ENCODE results near the gene MEX3B.

Gene MEX3B

GRCh38 chr15:82062479-82063454 is 16.9 kb upstream of the MEX3B start:
- no peak overlapping the region for H3K27ac ChIP-seq (ENCODE audit: extremely low read depth, low read depth, low read length)
- no peaks in the 10 kb centered on the region for H3K9me3 ChIP-seq (ENCODE audit: control insufficient read depth, insufficient read depth, low read depth, low read length)
- TF ChIP-seq ZNF664 (tag by site-specific recombination; IDR thresholded peaks at IDR 0.05) (no peak), ZNF426 (tag by site-specific recombination; IDR thresholded peaks at IDR 0.05) (no peak), ZNF112 (tag by site-specific recombination; IDR thresholded peaks at IDR 0.05) (no peak), ZNF302 (tag by site-specific recombination; IDR thresholded peaks at IDR 0.05; ENCODE audit: low read depth) (no peak), MEIS1 (CRISPR knock-in tag; IDR thresholded peaks at IDR 0.05; ENCODE audit: borderline replicate concordance) (no peak), PRDM4 (tag by site-specific recombination; IDR thresholded peaks at IDR 0.05) (no peak), PRDM10 (tag by site-specific recombination; IDR thresholded peaks at IDR 0.05) (no peak), HOXA7 (CRISPR knock-in tag; IDR thresholded peaks at IDR 0.05; ENCODE audit: borderline replicate concordance) (no peak), ZNF248 (tag by site-specific recombination; IDR thresholded peaks at IDR 0.05) (no peak), ZNF274 (IDR thresholded peaks at IDR 0.05; ENCODE audit: low read length) (no peak), ZNF274 (tag by site-specific recombination; IDR thresholded peaks at IDR 0.05; ENCODE audit: borderline replicate concordance) (no peak), KLF10 (tag by site-specific recombination; IDR thresholded peaks at IDR 0.05) (no peak), ZNF777 (tag by site-specific recombination; IDR thresholded peaks at IDR 0.05; ENCODE audit: borderline replicate concordance) (no peak), ZSCAN30 (tag by site-specific recombination; IDR thresholded peaks at IDR 0.05) (no peak)
- no peak overlapping the region for H3K4me3 ChIP-seq (ENCODE audit: low read depth, low read length)
- ChIA-PET POLR2A (interaction anchor here (0.6 to 1.7 kb wide), 3 partner anchors 17 to 310 kb away, joined by 3 to 8 read pairs (median 4); partner anchors contain the start of gene MEX3B), CTCF (interaction anchor here (0.6 to 1.9 kb wide), 5 partner anchors 10 to 1073 kb away, joined by 3 to 11 read pairs (median 4); no protein-coding TSS in a partner anchor)
- peaks cover 4% of the 10 kb centered on the region; the same call in 1 of the 2 replicates for H3K4me1 ChIP-seq (ENCODE audit: control insufficient read depth, insufficient read depth, low read length)
- H3K36me3 ChIP-seq (ENCODE audit: control insufficient read depth in 2 of 2, insufficient read depth in 1 of 2, low read length in 2 of 2): no peaks in the 10 kb centered on the region

GRCh38 chr15:82060817-82061216 is 15.0 kb upstream of the MEX3B start:
- ChIA-PET CTCF (interaction anchor here (0.7 kb wide), 1 partner anchor 9 kb away, joined by 3 read pairs; no protein-coding TSS in a partner anchor), POLR2A (no interaction called here)
- Histone ChIP-seq H3K4me3 (ENCODE audit: low read depth, low read length) (no peak overlapping the region), H3K36me3 (ENCODE audit: control insufficient read depth in 2 of 2, insufficient read depth in 1 of 2, low read length in 2 of 2) (no peaks in the 10 kb centered on the region), H3K4me1 (ENCODE audit: control insufficient read depth, insufficient read depth, low read length) (peaks cover 7% of the 10 kb centered on the region), H3K27ac (ENCODE audit: extremely low read depth, low read depth, low read length) (no peak overlapping the region), H3K9me3 (ENCODE audit: control insufficient read depth, insufficient read depth, low read depth, low read length) (no peaks in the 10 kb centered on the region)
- no peak for TF ChIP-seq ZNF624 (tag by site-specific recombination; IDR thresholded peaks at IDR 0.05)

Measured in HEK293 (cell line).